NCI-H128 (cell line): Measurements from ENCODE around the gene ANKRD22.
A peak's percentile ranks its signal among the peaks of the same experiment; 100 is the strongest.
"Not testable (repeated sequence)": the region's sequence is repeated elsewhere in the genome, so short reads cannot be mapped to it uniquely, and the experiment has no call there.

Source experiments
- DNase-seq: peaks from one replicate; lab custom pipeline; 2025; ENCODE audit not compliant: unreplicated experiment; lab: John Stamatoyannopoulos, UW

Gene ANKRD22

GRCh38 chr10:88838766-88839350 lies 12.8 kb downstream of the ANKRD22 start:
- no peak for DNase-seq

GRCh38 chr10:88837632-88838031 lies 14.0 kb downstream of the ANKRD22 start:
- not testable (repeated sequence) for DNase-seq

GRCh38 chr10:88835910-88836221 lies 15.8 kb downstream of the ANKRD22 start:
- DNase-seq = no peak

- peak; percentile 28 for DNase-seq
These were observed 16.3 kb downstream of the ANKRD22 start for GRCh38 chr10:88835096-88835909.

- no peak for DNase-seq
These were observed 17.9 kb downstream of the ANKRD22 start for GRCh38 chr10:88833723-88834122.

- DNase-seq = no peak
These were observed 18.5 kb downstream of the ANKRD22 start for GRCh38 chr10:88833156-88833555.

GRCh38 chr10:88832376-88832775 lies 19.3 kb downstream of the ANKRD22 start:
- no peak for DNase-seq

GRCh38 chr10:88831709-88832108 lies 19.9 kb downstream of the ANKRD22 start:
- no peak for DNase-seq

GRCh38 chr10:88830643-88831268 lies 20.9 kb downstream of the ANKRD22 start:
- no peak for DNase-seq

- DNase-seq = no peak
These were observed 23.3 kb downstream of the ANKRD22 start for GRCh38 chr10:88828310-88828709.

GRCh38 chr10:88827671-88828070 lies 24.0 kb downstream of the ANKRD22 start:
- DNase-seq = no peak

- DNase-seq = no peak
These were observed 25.3 kb downstream of the ANKRD22 start for GRCh38 chr10:88826388-88826787.

- no peak for DNase-seq
These were observed 30.8 kb downstream of the ANKRD22 start for GRCh38 chr10:88820748-88821401.

GRCh38 chr10:88819290-88819689 lies 32.4 kb downstream of the ANKRD22 start:
- no peak for DNase-seq

- DNase-seq = no peak
These were observed 38.4 kb downstream of the ANKRD22 start for GRCh38 chr10:88813200-88813599.

- no peak for DNase-seq
These were observed 41.3 kb downstream of the ANKRD22 start for GRCh38 chr10:88810196-88810961.

GRCh38 chr10:88809621-88810020 lies 42.0 kb downstream of the ANKRD22 start:
- DNase-seq = no peak

- no peak for DNase-seq
These were observed 45.7 kb downstream of the ANKRD22 start for GRCh38 chr10:88805924-88806323.

GRCh38 chr10:88805361-88805760 lies 46.3 kb downstream of the ANKRD22 start:
- no peak for DNase-seq

GRCh38 chr10:88804083-88804812 lies 47.4 kb downstream of the ANKRD22 start:
- DNase-seq = no peak
